GM12874 (cell line): ENCODE data around the gene AFF1.

Source experiments
- TF ChIP-seq, protein P1 (sequence below): IDR thresholded peaks from 2 replicates; pipeline ENCODE4 v1.5.1; 2011; ENCODE audit warnings: low read depth, mild to moderate bottlenecking, control low read depth, low read length, moderate library complexity; ENCODE audit not compliant: insufficient read depth

The AFF1 gene

DNA sequence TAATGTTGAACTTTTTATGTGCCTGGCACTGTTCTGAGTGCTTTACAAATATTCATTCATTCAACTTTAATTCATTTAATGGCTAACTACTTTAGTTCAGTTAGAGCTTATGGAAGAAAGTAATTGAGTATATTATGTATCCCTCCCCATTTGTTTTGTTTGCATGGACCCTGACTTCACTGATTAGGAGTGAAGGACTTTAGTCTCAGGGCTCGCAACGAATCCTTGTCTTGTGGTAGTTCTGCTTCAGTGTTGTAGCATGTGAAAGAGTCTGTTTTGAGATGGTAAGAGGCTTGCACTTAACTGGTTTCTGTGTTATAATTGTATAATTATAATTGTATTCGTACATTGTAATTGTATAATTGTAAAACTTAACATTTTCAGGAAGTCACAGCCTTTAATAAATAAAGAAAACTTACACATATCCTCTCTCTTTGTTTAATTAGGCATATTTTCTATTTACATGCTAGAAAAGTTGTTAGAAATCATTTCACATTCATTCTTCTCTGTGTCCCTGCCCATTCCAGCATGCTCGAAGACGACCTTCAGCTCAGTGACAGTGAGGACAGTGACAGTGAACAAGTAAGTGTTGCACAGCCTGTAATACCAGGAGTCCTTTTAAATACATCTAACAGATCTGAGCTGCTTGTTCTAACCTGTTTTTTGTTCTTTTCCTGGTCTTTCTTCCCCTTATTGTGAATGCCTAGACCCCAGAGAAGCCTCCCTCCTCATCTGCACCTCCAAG, 170.5 kb downstream of the AFF1 start:
- TF ChIP-seq, protein P1, sequence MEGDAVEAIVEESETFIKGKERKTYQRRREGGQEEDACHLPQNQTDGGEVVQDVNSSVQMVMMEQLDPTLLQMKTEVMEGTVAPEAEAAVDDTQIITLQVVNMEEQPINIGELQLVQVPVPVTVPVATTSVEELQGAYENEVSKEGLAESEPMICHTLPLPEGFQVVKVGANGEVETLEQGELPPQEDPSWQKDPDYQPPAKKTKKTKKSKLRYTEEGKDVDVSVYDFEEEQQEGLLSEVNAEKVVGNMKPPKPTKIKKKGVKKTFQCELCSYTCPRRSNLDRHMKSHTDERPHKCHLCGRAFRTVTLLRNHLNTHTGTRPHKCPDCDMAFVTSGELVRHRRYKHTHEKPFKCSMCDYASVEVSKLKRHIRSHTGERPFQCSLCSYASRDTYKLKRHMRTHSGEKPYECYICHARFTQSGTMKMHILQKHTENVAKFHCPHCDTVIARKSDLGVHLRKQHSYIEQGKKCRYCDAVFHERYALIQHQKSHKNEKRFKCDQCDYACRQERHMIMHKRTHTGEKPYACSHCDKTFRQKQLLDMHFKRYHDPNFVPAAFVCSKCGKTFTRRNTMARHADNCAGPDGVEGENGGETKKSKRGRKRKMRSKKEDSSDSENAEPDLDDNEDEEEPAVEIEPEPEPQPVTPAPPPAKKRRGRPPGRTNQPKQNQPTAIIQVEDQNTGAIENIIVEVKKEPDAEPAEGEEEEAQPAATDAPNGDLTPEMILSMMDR = no peak

DNA sequence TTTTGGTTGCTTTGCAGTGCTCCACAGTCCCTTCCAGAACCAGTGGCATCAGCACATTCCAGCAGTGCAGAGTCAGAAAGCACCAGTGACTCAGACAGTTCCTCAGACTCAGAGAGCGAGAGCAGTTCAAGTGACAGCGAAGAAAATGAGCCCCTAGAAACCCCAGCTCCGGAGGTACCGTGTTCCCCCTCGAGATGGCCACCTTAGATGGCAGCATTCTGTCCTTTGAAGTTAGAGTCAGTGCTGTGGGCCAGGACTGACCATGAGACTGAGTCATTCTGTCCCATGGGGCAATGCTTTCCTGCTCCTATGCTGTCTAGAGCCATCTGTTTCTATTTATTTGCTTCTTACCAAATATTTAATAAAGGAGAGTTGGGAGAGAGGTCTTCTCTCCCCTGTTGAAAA, 173.3 kb downstream of the AFF1 start:
- TF ChIP-seq, protein P1 = no peak

DNA sequence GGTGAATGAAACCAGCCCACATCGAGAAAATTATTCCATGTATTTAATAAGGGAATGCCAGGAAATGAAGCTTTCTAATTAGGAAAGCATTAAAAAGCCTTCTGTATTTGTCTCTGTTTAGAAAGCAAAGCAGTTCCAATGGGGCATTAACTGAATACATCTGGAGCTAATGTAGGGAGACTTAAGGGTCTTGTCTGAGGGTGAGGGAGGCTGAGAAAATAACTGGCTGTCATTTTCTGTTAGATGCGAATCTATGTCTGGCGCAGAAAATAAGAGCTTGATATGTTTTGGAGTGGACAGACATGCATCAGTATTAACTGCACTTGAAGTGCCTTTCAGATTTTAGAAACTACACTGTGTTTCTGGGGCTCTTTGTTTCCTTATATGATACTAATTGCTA, 174.3 kb downstream of the AFF1 start:
- TF ChIP-seq, protein P1 = no peak

DNA sequence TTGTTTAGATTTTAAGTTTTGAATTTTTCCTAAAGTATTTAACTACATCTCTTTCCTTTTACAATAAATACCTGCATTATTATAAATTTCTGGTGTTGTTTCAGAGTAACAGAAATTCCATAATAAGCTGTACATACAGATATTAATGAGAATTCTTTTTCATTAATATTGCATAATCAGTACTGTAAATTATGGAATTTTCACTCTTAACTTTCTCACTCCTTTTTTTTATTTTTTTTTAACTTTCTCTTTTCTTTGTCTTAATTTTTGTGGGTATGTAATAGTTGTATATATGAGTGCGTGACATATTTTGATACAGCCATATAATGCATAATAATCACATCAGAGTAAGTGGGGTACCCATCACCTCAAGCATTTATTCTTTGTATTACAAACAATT, 175.1 kb downstream of the AFF1 start:
- TF ChIP-seq, protein P1 = no peak

DNA sequence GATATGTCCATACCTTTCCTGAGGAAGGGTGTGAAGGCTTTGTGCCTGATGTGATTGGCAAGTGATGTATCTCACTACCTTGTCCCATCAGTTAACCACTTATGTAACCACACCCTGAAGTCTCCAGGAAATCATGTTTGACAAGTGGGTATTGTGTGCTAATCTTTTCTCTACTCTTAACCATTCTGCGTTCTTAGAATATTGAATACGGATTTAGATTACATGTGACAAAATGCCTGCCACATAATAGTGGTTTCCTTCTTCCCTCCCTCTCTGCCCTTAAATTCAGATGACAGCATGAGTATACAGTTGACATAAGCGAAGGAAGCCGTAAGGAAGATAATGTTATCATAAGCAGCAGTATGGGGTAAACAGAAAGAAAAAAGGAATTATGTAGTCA, 177.3 kb downstream of the AFF1 start:
- TF ChIP-seq, protein P1 = no peak

DNA sequence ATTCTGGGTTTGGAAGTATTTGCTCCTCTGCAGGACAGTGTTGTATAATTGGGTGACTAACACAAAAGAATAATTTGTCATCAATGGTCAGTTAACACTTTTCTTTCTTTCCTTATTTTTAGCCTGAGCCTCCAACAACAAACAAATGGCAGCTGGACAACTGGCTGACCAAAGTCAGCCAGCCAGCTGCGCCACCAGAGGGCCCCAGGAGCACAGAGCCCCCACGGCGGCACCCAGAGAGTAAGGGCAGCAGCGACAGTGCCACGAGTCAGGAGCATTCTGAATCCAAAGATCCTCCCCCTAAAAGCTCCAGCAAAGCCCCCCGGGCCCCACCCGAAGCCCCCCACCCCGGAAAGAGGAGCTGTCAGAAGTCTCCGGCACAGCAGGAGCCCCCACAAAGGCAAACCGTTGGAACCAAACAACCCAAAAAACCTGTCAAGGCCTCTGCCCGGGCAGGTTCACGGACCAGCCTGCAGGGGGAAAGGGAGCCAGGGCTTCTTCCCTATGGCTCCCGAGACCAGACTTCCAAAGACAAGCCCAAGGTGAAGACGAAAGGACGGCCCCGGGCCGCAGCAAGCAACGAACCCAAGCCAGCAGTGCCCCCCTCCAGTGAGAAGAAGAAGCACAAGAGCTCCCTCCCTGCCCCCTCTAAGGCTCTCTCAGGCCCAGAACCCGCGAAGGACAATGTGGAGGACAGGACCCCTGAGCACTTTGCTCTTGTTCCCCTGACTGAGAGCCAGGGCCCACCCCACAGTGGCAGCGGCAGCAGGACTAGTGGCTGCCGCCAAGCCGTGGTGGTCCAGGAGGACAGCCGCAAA, 179.6 kb downstream of the AFF1 start:
- TF ChIP-seq, protein P1 = 0 out of 2 replicates have a peak, but pooled peaks have one; percentile 25

DNA sequence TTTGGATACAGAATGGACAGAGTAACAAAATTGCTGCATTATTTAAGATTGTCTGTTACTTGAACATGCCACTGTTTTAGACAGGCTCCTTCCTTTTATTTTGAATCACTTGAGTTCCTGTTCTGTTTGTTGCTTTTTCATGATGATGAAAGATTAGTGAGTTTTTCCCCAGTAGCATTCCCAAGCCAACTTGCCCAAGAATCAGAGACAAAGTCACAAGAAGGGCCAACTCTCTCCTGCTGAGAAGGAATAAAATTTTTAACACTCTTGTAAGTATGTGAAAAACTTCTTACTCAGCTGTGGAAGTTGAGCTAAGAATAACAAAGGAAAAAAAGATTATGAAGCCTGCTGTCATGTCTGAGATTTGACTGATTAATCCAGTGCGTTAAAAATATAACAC, 181.4 kb downstream of the AFF1 start:
- TF ChIP-seq, protein P1 = no peak
